Spinal cord (tissue), 10 donors: ENCODE measurements around the gene CTAGE6. TPM values are rescaled to one million over a fixed set of nuclear protein-coding genes. Genes with fewer than 3 reads are reported as not detected.
"Not testable (repeated sequence)": the region's sequence is repeated elsewhere in the genome, so short reads cannot be mapped to it uniquely, and the experiment has no call there.

Experiments used
- DNase-seq, 6 donors: peaks; one replicate each; pipeline versions ENCODE4 v3.0.0 to v3.0.0-alpha.2; 2013 to 2015; ENCODE audit warnings: low spot score in 6 of 6, low read depth in 4 of 6
- H3K27ac ChIP-seq: one replicate; pipeline ENCODE4 v1.5.1; 2013; ENCODE audit warnings: low read depth, low read length, control low read depth
- H3K27me3 ChIP-seq: one replicate; pipeline ENCODE4 v1.6.1; 2013; ENCODE audit warnings: low read length; ENCODE audit not compliant: control insufficient read depth, insufficient read depth
- H3K36me3 ChIP-seq: one replicate; pipeline ENCODE4 v1.6.1; 2013; ENCODE audit warnings: low read length; ENCODE audit not compliant: control insufficient read depth, insufficient read depth
- H3K4me1 ChIP-seq: one replicate; pipeline ENCODE4 v1.6.1; 2013; ENCODE audit warnings: low read length; ENCODE audit not compliant: control insufficient read depth, insufficient read depth
- H3K4me3 ChIP-seq: one replicate; pipeline ENCODE4 v1.5.1; 2013; ENCODE audit warnings: low read depth, low read length, control low read depth
- H3K9me3 ChIP-seq: one replicate; pipeline ENCODE4 v1.6.1; 2013; ENCODE audit warnings: low read length; ENCODE audit not compliant: control insufficient read depth, insufficient read depth
- WGBS: methylation state at CpG from one replicate; pipeline ENCODE4 v1.1.5; 2013; ENCODE audit warnings: missing lambda C conversion rate; ENCODE audit not compliant: insufficient coverage; 5-methylcytosine and 5-hydroxymethylcytosine counted together
- polyA plus RNA-seq, 2 donors: library from polyadenylated mRNA; unstranded; fragments of 120-200 nt; gene quantifications; one replicate each; pipeline ENCODE4 v1.2.1, GENCODE V29; 2013; ENCODE audit not compliant: insufficient read length in 2 of 2
- total RNA-seq, 2 donors: library from RNA; depleted of rRNA in 1 of 2; stranded (reverse); fragments of 120-200 nt in 1 of 2; fragments of >200 nt in 1 of 2; gene quantifications; one replicate each; pipeline versions ENCODE4 v1.2.3 to v1.2.4, GENCODE V29; 2013 to 2014
- donor health status: healthy.

Gene CTAGE6
- total and polyA plus RNA-seq, 4 donors: 0.69 to 0.94 TPM; not detected in 2

GRCh38 chr7:143767531-143767930 is 10.0 kb upstream of the CTAGE6 start:
- H3K36me3 ChIP-seq, H3K27ac ChIP-seq, H3K4me3 ChIP-seq, H3K9me3 ChIP-seq, H3K4me1 ChIP-seq, H3K27me3 ChIP-seq, DNase-seq: not testable (repeated sequence)
- WGBS: 83% methylated on average over 1 of the region's 2 CpGs

GRCh38 chr7:143765678-143766077 is 8.2 kb upstream of the CTAGE6 start:
- H3K36me3 ChIP-seq, H3K27ac ChIP-seq, H3K9me3 ChIP-seq, H3K4me1 ChIP-seq, H3K4me3 ChIP-seq, DNase-seq, H3K27me3 ChIP-seq: not testable (repeated sequence)
- no CpG with 5 or more reads among the region's 5 CpGs for WGBS

- not testable (repeated sequence) for H3K4me3 ChIP-seq, H3K27ac ChIP-seq, H3K36me3 ChIP-seq, H3K9me3 ChIP-seq, H3K27me3 ChIP-seq, DNase-seq, H3K4me1 ChIP-seq
- WGBS: no CpG with 5 or more reads among the region's 1 CpG
Observed at GRCh38 chr7:143763065-143763464, 5.6 kb upstream of the CTAGE6 start.

- H3K27me3 ChIP-seq, DNase-seq, H3K27ac ChIP-seq, H3K4me3 ChIP-seq, H3K36me3 ChIP-seq, H3K9me3 ChIP-seq, H3K4me1 ChIP-seq: not testable (repeated sequence)
- no CpG with 5 or more reads among the region's 4 CpGs for WGBS
Observed at GRCh38 chr7:143745340-143745739, 12.2 kb downstream of the CTAGE6 start.

- not testable (repeated sequence) for H3K36me3 ChIP-seq, H3K27me3 ChIP-seq, H3K4me1 ChIP-seq, H3K4me3 ChIP-seq, H3K9me3 ChIP-seq, H3K27ac ChIP-seq
- WGBS: 63% methylated on average over 2 of the region's 5 CpGs
- DNase-seq: peak in 5 of 6 donors; percentile 1 to 81 (median 12)
Observed at GRCh38 chr7:143737037-143737819, 20.3 kb downstream of the CTAGE6 start.

GRCh38 chr7:143735962-143736361 is 21.5 kb downstream of the CTAGE6 start:
- H3K4me1 ChIP-seq: peaks cover 2% of the 10 kb centered on the region
- H3K4me3 ChIP-seq: no peak overlapping the region
- H3K27me3 ChIP-seq: no peaks in the 10 kb centered on the region
- DNase-seq: no peak
- H3K36me3 ChIP-seq: no peaks in the 10 kb centered on the region
- 90% methylated on average over 1 of the region's 4 CpGs for WGBS
- no peaks in the 10 kb centered on the region for H3K9me3 ChIP-seq
- H3K27ac ChIP-seq: no peak overlapping the region

- no peaks in the 10 kb centered on the region for H3K27me3 ChIP-seq
- H3K36me3 ChIP-seq: no peaks in the 10 kb centered on the region
- no peak overlapping the region for H3K27ac ChIP-seq
- H3K4me1 ChIP-seq: peaks cover 2% of the 10 kb centered on the region
- no peak for DNase-seq
- no peaks in the 10 kb centered on the region for H3K9me3 ChIP-seq
- WGBS: 100% methylated on average over 4 of the region's 5 CpGs
- H3K4me3 ChIP-seq: no peak overlapping the region
Observed at GRCh38 chr7:143733876-143734275, 23.6 kb downstream of the CTAGE6 start.

GRCh38 chr7:143728333-143728862 is 29.1 kb downstream of the CTAGE6 start:
- H3K27ac ChIP-seq: no peak overlapping the region
- no peak overlapping the region for H3K4me3 ChIP-seq
- no peaks in the 10 kb centered on the region for H3K9me3 ChIP-seq
- no CpG with 5 or more reads among the region's 3 CpGs for WGBS
- DNase-seq: no peak
- no peaks in the 10 kb centered on the region for H3K4me1 ChIP-seq
- no peaks in the 10 kb centered on the region for H3K36me3 ChIP-seq
- no peaks in the 10 kb centered on the region for H3K27me3 ChIP-seq

GRCh38 chr7:143727561-143727960 is 29.9 kb downstream of the CTAGE6 start:
- H3K4me1 ChIP-seq, H3K27ac ChIP-seq, H3K4me3 ChIP-seq, H3K36me3 ChIP-seq, H3K9me3 ChIP-seq, H3K27me3 ChIP-seq, DNase-seq: not testable (repeated sequence)
- no CpG with 5 or more reads among the region's 7 CpGs for WGBS

GRCh38 chr7:143726143-143726542 is 31.4 kb downstream of the CTAGE6 start:
- H3K9me3 ChIP-seq, H3K36me3 ChIP-seq, DNase-seq, H3K4me3 ChIP-seq, H3K27me3 ChIP-seq, H3K4me1 ChIP-seq, H3K27ac ChIP-seq: not testable (repeated sequence)
- WGBS: no CpG with 5 or more reads among the region's 6 CpGs
